SK-N-SH (cell line): ENCODE data around the gene ABCC11. TPM values are rescaled to one million over a fixed set of nuclear protein-coding genes. Genes with fewer than 3 reads are reported as not detected.

ENCODE experiments used
- CTCF ChIA-PET: fragments of 300-600, 350-600 bp; formaldehyde crosslinking; extraction: SDS; loops from one replicate; lab custom pipeline; 2021; lab: Yijun Ruan, JAX
- POLR2A ChIA-PET: fragments of 350-600 bp; sonication (Branson Sonifier 250); formaldehyde crosslinking; extraction: SDS; loops from one replicate; lab custom pipeline; 2020; ENCODE audit warnings: antibody characterized with exemption, inconsistent platforms; lab: Yijun Ruan, JAX
- DNase-seq: peaks from one replicate; pipeline ENCODE4 v3.0.0; 2012
- H2AFZ ChIP-seq: fragments of 200-600 bp; sonication (generic); 2 replicates; pipeline ENCODE4 v1.8.1; 2016; ENCODE audit warnings: antibody characterized with exemption, mild to moderate bottlenecking, low read depth
- H3F3A ChIP-seq: fragments of 200-600 bp; sonication (generic); replicated peaks from 2 replicates; pipeline ENCODE3; 2016; ENCODE audit warnings: antibody characterized with exemption, mild to moderate bottlenecking; ENCODE audit not compliant: insufficient read depth
- H3K27ac ChIP-seq, 2 experiments: fragments of 200-500 bp in 1 of 2; fragments of 200-600 bp in 1 of 2; sonication (Bioruptor generic) in 1 of 2; sonication (generic), shearing (Covaris generic) in 1 of 2; 2 replicates each; pipeline versions ENCODE4 v1.5.1 to v1.6.1; 2014 to 2016; ENCODE audit warnings: low read depth in 2 of 2, inconsistent platforms in 1 of 2, low read length in 1 of 2, mild to moderate bottlenecking in 1 of 2, mixed read lengths in 1 of 2
- H3K27me3 ChIP-seq: fragments of 200-600 bp; sonication (generic), shearing (Covaris generic); 2 replicates; pipeline ENCODE4 v1.6.1; 2016; ENCODE audit warnings: mixed run types; ENCODE audit not compliant: insufficient read depth
- H3K36me3 ChIP-seq, 2 experiments: fragments of 200-500 bp in 1 of 2; fragments of 200-600 bp in 1 of 2; sonication (Bioruptor generic) in 1 of 2; sonication (generic) in 1 of 2; replicated peaks in 1 of 2; 2 replicates each; pipeline versions ENCODE3 to v1.5.1; 2014 to 2016; ENCODE audit warnings: low read length in 1 of 2, mild to moderate bottlenecking in 1 of 2; ENCODE audit not compliant: insufficient read depth in 2 of 2, control insufficient read depth in 1 of 2
- H3K4me1 ChIP-seq, 2 experiments: fragments of 200-500 bp in 1 of 2; fragments of 200-600 bp in 1 of 2; sonication (Bioruptor generic) in 1 of 2; sonication (generic), shearing (Covaris generic) in 1 of 2; 2 replicates each; pipeline versions ENCODE4 v1.5.1 to v1.6.1; 2014 to 2016; ENCODE audit warnings: low read depth in 1 of 2, low read length in 1 of 2, mixed run types in 1 of 2; ENCODE audit not compliant: insufficient read depth in 2 of 2, control insufficient read depth in 1 of 2
- H3K4me2 ChIP-seq: fragments of 200-600 bp; sonication (generic), shearing (Covaris generic); 2 replicates; pipeline ENCODE4 v1.6.1; 2017; ENCODE audit warnings: mixed run types
- H3K4me3 ChIP-seq, 2 experiments: fragments of 200-500 bp in 1 of 2; fragments of 200-600 bp in 1 of 2; sonication (Bioruptor generic) in 1 of 2; sonication (generic), shearing (Covaris generic) in 1 of 2; 2 replicates each; pipeline versions ENCODE4 v1.5.1 to v1.8.1; 2014 to 2016; ENCODE audit warnings: low read depth in 2 of 2, inconsistent platforms in 1 of 2, low read length in 1 of 2, mild to moderate bottlenecking in 1 of 2, mixed read lengths in 1 of 2, moderate library complexity in 1 of 2
- H3K79me2 ChIP-seq: fragments of 200-600 bp; sonication (generic); 2 replicates; pipeline ENCODE4 v1.8.1; 2017; ENCODE audit warnings: mild to moderate bottlenecking; ENCODE audit not compliant: insufficient read depth
- H3K9ac ChIP-seq: fragments of 200-600 bp; sonication (generic); 2 replicates; pipeline ENCODE4 v1.6.1; 2017; ENCODE audit warnings: mixed run types
- H3K9me2 ChIP-seq: fragments of 200-600 bp; sonication (generic); 2 replicates; pipeline ENCODE4 v1.6.1; 2017; ENCODE audit warnings: mixed run types
- H3K9me3 ChIP-seq: fragments of 200-600 bp; sonication (generic); 2 replicates; pipeline ENCODE4 v1.6.1; 2017; ENCODE audit warnings: mixed run types, mild to moderate bottlenecking, moderate library complexity
- H4K20me1 ChIP-seq: fragments of 200-600 bp; sonication (generic); 2 replicates; pipeline ENCODE4 v1.6.1; 2017; ENCODE audit warnings: mild to moderate bottlenecking, mixed run types; ENCODE audit not compliant: insufficient read depth
- CHD2 ChIP-seq: fragments of 150-350 bp; IDR thresholded peaks from 2 replicates; pipeline ENCODE4 v1.6.1; 2018; ENCODE audit warnings: low read length; ENCODE audit not compliant: partially characterized antibody
- ELF1 ChIP-seq: IDR thresholded peaks from 2 replicates; pipeline ENCODE4 v1.4.0; 2012
- EP300 ChIP-seq, 2 experiments: IDR thresholded peaks; 2 replicates each; pipeline versions ENCODE4 v1.4.0 to v1.6.1; 2012; ENCODE audit warnings: borderline replicate concordance in 1 of 2, low read depth in 1 of 2, low read length in 1 of 2
- FOSL2 ChIP-seq: IDR thresholded peaks from 2 replicates; pipeline ENCODE4 v1.4.0; 2012; ENCODE audit warnings: low read depth, mild to moderate bottlenecking, moderate library complexity, borderline replicate concordance
- FOXJ3 ChIP-seq: sonication (generic); formaldehyde crosslinking; IDR thresholded peaks from 2 replicates; pipeline ENCODE4 v1.5.1; 2020; ENCODE audit warnings: mild to moderate bottlenecking, missing genetic modification reagents
- GABPA ChIP-seq: IDR thresholded peaks from 2 replicates; pipeline ENCODE4 v1.4.0; 2012; ENCODE audit warnings: low read depth, mild to moderate bottlenecking
- JUND ChIP-seq: IDR thresholded peaks from 2 replicates; pipeline ENCODE4 v1.4.0; 2012
- MEF2A ChIP-seq: IDR thresholded peaks from 2 replicates; pipeline ENCODE4 v1.4.0; 2012; ENCODE audit warnings: low read depth, borderline replicate concordance
- MXI1 ChIP-seq: IDR thresholded peaks from 2 replicates; pipeline ENCODE4 v1.6.1; 2012; ENCODE audit warnings: mild to moderate bottlenecking, low read depth, low read length, improper control_type of control experiment
- NFIC ChIP-seq: IDR thresholded peaks from 2 replicates; pipeline ENCODE4 v1.4.0; 2012; ENCODE audit warnings: borderline replicate concordance
- POLR2AphosphoS5 ChIP-seq: IDR thresholded peaks from 2 replicates; pipeline ENCODE4 v1.6.1; 2012; ENCODE audit warnings: low read depth, low read length
- RAD21 ChIP-seq: IDR thresholded peaks from 2 replicates; pipeline ENCODE4 v1.6.1; 2012; ENCODE audit warnings: mild to moderate bottlenecking, low read length
- RFX5 ChIP-seq: IDR thresholded peaks from 2 replicates; pipeline ENCODE4 v1.6.1; 2012; ENCODE audit warnings: mild to moderate bottlenecking, improper control_type of control experiment, low read length
- RXRA ChIP-seq: IDR thresholded peaks from 2 replicates; pipeline ENCODE4 v1.4.0; 2012; ENCODE audit warnings: low read depth, mild to moderate bottlenecking, borderline replicate concordance
- SIN3A ChIP-seq: IDR thresholded peaks from 2 replicates; pipeline ENCODE4 v1.6.1; 2012; ENCODE audit warnings: low read depth, mild to moderate bottlenecking, low read length, moderate library complexity, borderline replicate concordance
- TCF12 ChIP-seq: IDR thresholded peaks from 2 replicates; pipeline ENCODE4 v1.4.0; 2012
- TEAD4 ChIP-seq: IDR thresholded peaks from 2 replicates; pipeline ENCODE4 v1.4.0; 2012; ENCODE audit warnings: mild to moderate bottlenecking, borderline replicate concordance; ENCODE audit not compliant: insufficient read depth
- YY1 ChIP-seq: IDR thresholded peaks from 2 replicates; pipeline ENCODE4 v1.4.0; 2012; ENCODE audit warnings: low read depth, mild to moderate bottlenecking
- WGBS: methylation state at CpG from one replicate; pipeline ENCODE4 v1.1.6; 2017; ENCODE audit warnings: low lambda C conversion rate; 5-methylcytosine and 5-hydroxymethylcytosine counted together
- polyA plus RNA-seq, 3 experiments: library from polyadenylated mRNA; depleted of rRNA; stranded (reverse); fragments of >200 nt; gene quantifications; 2 replicates each; pipeline ENCODE4 v1.2.3, GENCODE V29; 2012
- TF ChIP-seq, protein P1 (sequence below): IDR thresholded peaks from 2 replicates; pipeline ENCODE4 v1.4.0; 2012; ENCODE audit warnings: low read depth, borderline replicate concordance
- TF ChIP-seq, protein P2 (sequence below): fragments of 150-350 bp; IDR thresholded peaks from 2 replicates; pipeline ENCODE4 v1.6.1; 2017; ENCODE audit warnings: antibody characterized with exemption, low read length, low read depth, borderline replicate concordance
- TF ChIP-seq, protein P3 (sequence below): IDR thresholded peaks from 2 replicates; pipeline ENCODE4 v1.4.0; 2012; ENCODE audit warnings: low read depth
- TF ChIP-seq, protein P4 (sequence below): IDR thresholded peaks from 2 replicates; pipeline ENCODE4 v1.4.0; 2012; ENCODE audit warnings: low read depth, borderline replicate concordance
- TF ChIP-seq, protein P5 (sequence below): fragments of 150-350 bp; IDR thresholded peaks from 2 replicates; pipeline ENCODE4 v1.6.1; 2016; ENCODE audit warnings: mild to moderate bottlenecking, low read depth, low read length
- TF ChIP-seq, protein P6 (sequence below): fragments of 200-600 bp; sonication (generic); IDR thresholded peaks from 2 replicates; pipeline ENCODE4 v1.6.1; 2017; ENCODE audit warnings: antibody characterized with exemption, mild to moderate bottlenecking, moderate library complexity

The ABCC11 gene
- polyA plus RNA-seq, 1 of the 3 experiments (the other 2 are of a cell fraction) = 0.07 TPM

DNA sequence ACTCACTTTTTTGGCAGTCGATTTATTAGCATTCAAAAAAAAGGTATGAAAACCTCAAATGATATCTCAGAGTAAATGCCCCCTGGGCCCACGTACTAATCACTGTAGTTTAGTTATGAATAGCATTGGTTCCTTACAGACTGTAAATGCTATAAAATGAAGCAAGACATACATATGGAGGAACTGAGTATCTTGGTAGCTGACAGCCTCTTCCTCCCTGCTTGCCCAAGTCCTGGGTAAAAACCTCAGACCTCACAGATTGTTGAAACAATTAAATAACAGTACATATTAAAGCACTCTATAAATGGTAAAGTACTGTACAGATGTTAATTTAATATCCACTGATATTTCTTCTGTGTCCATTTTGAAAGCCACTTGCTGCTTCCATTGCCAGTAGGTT, 33.2 kb upstream of the ABCC11 start:
- H3K9me2 ChIP-seq = no peaks in the 10 kb centered on the region
- no peak overlapping the region for H3K4me2 ChIP-seq
- peaks cover 4% of the 10 kb centered on the region for H3K79me2 ChIP-seq
- no peak for TF ChIP-seq MEF2A
- TF ChIP-seq ELF1 = no peak
- no peak for TF ChIP-seq JUND
- no peak for TF ChIP-seq POLR2AphosphoS5
- TF ChIP-seq TCF12 = no peak
- no peak for TF ChIP-seq NFIC
- TF ChIP-seq, protein P1, sequence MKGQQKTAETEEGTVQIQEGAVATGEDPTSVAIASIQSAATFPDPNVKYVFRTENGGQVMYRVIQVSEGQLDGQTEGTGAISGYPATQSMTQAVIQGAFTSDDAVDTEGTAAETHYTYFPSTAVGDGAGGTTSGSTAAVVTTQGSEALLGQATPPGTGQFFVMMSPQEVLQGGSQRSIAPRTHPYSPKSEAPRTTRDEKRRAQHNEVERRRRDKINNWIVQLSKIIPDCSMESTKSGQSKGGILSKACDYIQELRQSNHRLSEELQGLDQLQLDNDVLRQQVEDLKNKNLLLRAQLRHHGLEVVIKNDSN = no peak
- TF ChIP-seq, protein P2, sequence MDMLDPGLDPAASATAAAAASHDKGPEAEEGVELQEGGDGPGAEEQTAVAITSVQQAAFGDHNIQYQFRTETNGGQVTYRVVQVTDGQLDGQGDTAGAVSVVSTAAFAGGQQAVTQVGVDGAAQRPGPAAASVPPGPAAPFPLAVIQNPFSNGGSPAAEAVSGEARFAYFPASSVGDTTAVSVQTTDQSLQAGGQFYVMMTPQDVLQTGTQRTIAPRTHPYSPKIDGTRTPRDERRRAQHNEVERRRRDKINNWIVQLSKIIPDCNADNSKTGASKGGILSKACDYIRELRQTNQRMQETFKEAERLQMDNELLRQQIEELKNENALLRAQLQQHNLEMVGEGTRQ = no peak
- TF ChIP-seq, protein P3, sequence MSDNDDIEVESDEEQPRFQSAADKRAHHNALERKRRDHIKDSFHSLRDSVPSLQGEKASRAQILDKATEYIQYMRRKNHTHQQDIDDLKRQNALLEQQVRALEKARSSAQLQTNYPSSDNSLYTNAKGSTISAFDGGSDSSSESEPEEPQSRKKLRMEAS = no peak
- no peak for TF ChIP-seq RFX5
- no peak for TF ChIP-seq FOSL2
- TF ChIP-seq YY1 = no peak
- TF ChIP-seq MXI1 = no peak
- TF ChIP-seq TEAD4 = no peak
- TF ChIP-seq, protein P4, sequence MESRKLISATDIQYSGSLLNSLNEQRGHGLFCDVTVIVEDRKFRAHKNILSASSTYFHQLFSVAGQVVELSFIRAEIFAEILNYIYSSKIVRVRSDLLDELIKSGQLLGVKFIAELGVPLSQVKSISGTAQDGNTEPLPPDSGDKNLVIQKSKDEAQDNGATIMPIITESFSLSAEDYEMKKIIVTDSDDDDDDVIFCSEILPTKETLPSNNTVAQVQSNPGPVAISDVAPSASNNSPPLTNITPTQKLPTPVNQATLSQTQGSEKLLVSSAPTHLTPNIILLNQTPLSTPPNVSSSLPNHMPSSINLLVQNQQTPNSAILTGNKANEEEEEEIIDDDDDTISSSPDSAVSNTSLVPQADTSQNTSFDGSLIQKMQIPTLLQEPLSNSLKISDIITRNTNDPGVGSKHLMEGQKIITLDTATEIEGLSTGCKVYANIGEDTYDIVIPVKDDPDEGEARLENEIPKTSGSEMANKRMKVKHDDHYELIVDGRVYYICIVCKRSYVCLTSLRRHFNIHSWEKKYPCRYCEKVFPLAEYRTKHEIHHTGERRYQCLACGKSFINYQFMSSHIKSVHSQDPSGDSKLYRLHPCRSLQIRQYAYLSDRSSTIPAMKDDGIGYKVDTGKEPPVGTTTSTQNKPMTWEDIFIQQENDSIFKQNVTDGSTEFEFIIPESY = no peak
- TF ChIP-seq, all 33 proteins: peak for 0
- Histone ChIP-seq H3K36me3 (peaks cover 36 to 63% of the 10 kb centered on the region in 2 experiments), H3K27me3 (no peaks in the 10 kb centered on the region), H2AFZ (no peak overlapping the region), H3F3A (no peaks in the 10 kb centered on the region), H3K4me1 (peaks cover 0 to 3% of the 10 kb centered on the region in 2 experiments; a peak in 1 of 4 replicates), H3K9me3 (no peaks in the 10 kb centered on the region), H4K20me1 (no peaks in the 10 kb centered on the region), H3K9ac (no peak overlapping the region), H3K27ac (no peak overlapping the region), H3K4me3 (no peak overlapping the region)
- DNase-seq = no peak
- ChIA-PET CTCF (no interaction called here), POLR2A (no interaction called here)
- 95% methylated on average over 2 of the region's 2 CpGs for WGBS

DNA sequence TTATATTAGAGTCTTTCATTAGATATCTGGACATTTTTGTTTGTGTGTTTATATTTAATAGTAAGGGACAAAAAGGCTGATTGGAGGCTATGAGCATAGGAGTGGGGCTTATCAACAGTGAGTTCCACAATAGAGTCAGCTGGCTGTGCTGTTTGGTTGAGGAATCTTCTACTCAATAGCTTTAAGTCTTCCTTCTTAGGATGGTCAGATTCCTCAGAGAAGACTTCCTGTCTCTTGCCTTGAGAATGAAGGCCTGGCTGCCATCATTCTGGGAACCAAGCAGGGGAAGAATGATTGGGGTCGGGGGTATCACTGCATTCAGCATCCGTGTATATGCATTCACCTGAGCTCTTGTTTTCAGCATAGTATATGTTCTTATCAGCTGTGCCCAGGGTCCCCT, 31.9 kb upstream of the ABCC11 start:
- H3F3A ChIP-seq = no peaks in the 10 kb centered on the region
- POLR2A ChIA-PET = no interaction called here
- no peaks in the 10 kb centered on the region for H4K20me1 ChIP-seq
- DNase-seq = no peak
- H3K27ac ChIP-seq = no peak overlapping the region
- peaks cover 0 to 3% of the 10 kb centered on the region in 2 experiments; a peak in 1 of 4 replicates for H3K4me1 ChIP-seq
- no peak overlapping the region for H2AFZ ChIP-seq
- no peaks in the 10 kb centered on the region for H3K27me3 ChIP-seq
- CTCF ChIA-PET = interaction anchor here (1.9 kb wide), 1 partner anchor 23 kb away, joined by 4 read pairs; no protein-coding TSS in a partner anchor
- no peaks in the 10 kb centered on the region for H3K9me3 ChIP-seq
- no peak overlapping the region for H3K4me2 ChIP-seq
- no peaks in the 10 kb centered on the region for H3K9me2 ChIP-seq
- H3K79me2 ChIP-seq = peaks cover 4% of the 10 kb centered on the region
- no peak overlapping the region for H3K4me3 ChIP-seq
- WGBS = 93% methylated on average over 2 of the region's 2 CpGs
- TF ChIP-seq RAD21 (no peak), GABPA (no peak), FOXJ3 (CRISPR knock-in tag) (no peak), SIN3A (no peak), ELF1 (no peak), EP300 (IDR thresholded peaks at IDR 0.05; ENCODE audit: borderline replicate concordance in 1 of 2, low read depth in 1 of 2, low read length in 1 of 2) (no peak), MXI1 (no peak), CHD2 (no peak), RXRA (no peak), NFIC (no peak)
- TF ChIP-seq, protein P5, sequence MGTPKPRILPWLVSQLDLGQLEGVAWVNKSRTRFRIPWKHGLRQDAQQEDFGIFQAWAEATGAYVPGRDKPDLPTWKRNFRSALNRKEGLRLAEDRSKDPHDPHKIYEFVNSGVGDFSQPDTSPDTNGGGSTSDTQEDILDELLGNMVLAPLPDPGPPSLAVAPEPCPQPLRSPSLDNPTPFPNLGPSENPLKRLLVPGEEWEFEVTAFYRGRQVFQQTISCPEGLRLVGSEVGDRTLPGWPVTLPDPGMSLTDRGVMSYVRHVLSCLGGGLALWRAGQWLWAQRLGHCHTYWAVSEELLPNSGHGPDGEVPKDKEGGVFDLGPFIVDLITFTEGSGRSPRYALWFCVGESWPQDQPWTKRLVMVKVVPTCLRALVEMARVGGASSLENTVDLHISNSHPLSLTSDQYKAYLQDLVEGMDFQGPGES = no peak
- TF ChIP-seq, protein P6, sequence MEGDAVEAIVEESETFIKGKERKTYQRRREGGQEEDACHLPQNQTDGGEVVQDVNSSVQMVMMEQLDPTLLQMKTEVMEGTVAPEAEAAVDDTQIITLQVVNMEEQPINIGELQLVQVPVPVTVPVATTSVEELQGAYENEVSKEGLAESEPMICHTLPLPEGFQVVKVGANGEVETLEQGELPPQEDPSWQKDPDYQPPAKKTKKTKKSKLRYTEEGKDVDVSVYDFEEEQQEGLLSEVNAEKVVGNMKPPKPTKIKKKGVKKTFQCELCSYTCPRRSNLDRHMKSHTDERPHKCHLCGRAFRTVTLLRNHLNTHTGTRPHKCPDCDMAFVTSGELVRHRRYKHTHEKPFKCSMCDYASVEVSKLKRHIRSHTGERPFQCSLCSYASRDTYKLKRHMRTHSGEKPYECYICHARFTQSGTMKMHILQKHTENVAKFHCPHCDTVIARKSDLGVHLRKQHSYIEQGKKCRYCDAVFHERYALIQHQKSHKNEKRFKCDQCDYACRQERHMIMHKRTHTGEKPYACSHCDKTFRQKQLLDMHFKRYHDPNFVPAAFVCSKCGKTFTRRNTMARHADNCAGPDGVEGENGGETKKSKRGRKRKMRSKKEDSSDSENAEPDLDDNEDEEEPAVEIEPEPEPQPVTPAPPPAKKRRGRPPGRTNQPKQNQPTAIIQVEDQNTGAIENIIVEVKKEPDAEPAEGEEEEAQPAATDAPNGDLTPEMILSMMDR = no peak
- H3K36me3 ChIP-seq = peaks cover 29 to 65% of the 10 kb centered on the region in 2 experiments
- no peak overlapping the region for H3K9ac ChIP-seq
